DMS 273 (cell line): ENCODE results near the gene SH3RF1.

ENCODE experiments used
- DNase-seq: peaks from one replicate; lab custom pipeline; 2025; ENCODE audit not compliant: unreplicated experiment; lab: John Stamatoyannopoulos, UW

SH3RF1 gene

DNA sequence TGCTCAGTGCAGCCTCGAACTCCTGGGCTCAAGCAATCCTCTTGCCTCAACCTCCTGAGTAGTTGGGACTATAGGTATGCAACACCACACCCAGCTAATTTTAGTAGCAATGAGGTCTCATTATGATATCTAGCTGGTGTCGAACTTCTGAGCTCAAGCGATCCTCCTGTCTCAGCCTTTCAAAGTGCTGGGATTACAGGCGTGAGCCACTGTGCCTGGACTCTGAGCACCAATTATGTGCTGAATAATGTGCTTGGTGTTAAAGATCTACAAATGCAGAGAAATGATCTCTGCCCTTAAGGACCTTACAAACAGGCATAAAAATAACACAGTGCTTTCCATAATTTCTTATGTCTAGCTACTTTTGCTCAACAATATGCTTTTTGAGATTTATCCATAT lies 131.7 kb downstream of the SH3RF1 start:
- DNase-seq, result no peak

DNA sequence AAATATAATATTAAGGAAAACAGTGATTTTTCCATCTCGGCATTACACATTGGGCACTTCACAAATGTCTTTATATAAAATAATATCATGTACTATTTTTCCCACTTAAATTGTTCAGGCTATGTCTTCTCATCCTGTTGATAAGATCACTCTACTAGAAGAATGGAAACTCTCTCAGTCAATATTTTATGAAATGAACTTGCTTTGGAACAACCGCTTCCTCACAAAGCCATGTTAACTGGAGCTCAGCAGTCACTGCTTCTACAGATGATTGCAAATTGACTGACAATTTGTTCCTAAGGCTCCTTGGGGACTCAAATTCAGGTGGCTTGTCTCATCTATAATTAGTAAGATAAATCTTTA lies 133.2 kb downstream of the SH3RF1 start:
- DNase-seq, result no peak

DNA sequence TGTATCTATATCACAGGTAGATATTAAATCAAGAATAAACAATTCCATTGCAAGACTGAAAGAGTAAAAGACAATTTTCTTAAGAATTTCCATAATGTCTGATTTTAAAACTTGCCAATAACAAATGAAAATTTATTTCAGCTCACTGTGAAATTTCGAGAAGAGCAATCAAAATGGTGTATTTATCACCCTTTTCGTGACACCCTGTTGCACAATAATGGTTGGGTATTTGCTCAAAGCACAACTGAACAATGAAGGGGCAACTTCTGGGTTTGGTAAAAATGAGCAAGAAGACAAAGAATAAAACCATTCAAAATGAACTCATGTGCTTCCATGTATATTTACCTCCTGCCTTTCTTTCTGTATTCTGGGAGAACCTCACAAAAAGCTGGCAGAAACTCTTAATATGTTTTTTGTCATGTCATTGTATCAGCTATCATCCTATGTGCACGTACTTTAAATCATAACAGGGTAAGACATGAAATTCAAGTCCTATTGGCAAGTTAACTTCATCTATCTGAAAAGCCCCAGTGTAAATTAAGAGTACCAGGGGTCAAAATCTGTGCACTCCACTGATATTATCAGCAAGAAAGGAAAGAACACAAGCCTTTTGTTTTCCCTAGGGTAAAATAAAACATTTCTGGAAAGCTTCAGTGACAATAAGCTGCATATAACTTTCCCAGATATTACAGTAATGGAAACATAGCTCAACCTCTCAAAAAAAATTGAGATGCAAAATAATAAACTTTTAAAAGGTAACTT lies 133.8 kb downstream of the SH3RF1 start:
- DNase-seq, result no peak

DNA sequence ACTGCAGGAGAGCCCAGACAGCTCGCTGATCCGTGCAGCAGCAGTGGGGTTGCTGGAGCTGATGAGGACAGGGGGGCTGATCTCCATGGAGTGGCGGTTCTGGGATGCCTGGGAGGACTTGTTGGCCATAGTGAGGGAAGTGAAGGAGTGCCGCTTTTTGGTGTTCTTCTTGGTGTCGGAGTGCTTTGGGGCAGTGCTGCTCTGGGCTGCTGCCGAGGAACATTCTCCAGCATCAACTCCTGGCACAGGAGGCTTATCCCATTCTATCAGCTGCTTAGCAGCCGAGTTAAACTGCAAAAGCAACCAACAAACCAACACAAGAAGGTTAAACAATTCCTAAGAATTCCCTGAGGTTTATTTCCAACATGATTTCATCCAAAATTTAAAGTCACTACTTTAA lies 134.4 kb downstream of the SH3RF1 start:
- no peak for DNase-seq

DNA sequence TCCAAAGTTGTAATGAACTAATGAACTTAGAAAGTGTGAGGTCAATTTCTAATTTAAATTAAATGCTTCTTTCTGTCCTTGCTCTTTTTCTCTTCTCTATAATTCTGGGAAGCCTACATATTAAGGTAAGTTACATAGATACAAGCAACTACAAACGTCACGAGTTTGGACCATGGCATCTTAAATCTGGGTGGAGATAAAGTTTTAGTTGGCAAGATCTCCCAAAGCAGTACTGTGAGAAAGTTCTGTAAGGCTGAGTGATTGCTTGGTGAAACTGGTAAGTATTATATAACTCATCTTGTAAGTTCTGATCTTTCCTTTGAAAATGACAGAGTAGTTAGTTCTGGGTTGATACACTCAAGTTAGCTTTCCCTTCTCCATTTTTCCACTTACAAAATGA lies 135.0 kb downstream of the SH3RF1 start:
- DNase-seq, result no peak

DNA sequence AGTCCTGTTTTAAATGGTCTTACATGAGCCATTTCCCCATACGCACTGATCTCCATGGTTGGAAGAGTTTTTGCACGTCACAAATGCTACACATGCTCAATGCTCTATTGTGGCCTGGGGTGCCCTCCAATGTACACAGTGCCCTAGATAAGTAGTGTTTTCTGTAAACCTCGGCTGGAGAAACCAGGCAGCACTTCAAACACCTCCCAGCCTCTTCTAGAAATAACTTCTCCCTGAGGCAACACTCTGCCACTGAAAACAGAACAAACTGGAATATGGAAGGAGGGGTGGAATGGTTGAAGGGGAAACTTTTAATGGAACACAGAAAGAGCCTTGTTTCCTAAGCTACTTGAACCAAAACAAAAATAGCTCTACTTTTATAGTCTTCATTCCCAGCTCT lies 136.8 kb downstream of the SH3RF1 start:
- DNase-seq, result no peak

DNA sequence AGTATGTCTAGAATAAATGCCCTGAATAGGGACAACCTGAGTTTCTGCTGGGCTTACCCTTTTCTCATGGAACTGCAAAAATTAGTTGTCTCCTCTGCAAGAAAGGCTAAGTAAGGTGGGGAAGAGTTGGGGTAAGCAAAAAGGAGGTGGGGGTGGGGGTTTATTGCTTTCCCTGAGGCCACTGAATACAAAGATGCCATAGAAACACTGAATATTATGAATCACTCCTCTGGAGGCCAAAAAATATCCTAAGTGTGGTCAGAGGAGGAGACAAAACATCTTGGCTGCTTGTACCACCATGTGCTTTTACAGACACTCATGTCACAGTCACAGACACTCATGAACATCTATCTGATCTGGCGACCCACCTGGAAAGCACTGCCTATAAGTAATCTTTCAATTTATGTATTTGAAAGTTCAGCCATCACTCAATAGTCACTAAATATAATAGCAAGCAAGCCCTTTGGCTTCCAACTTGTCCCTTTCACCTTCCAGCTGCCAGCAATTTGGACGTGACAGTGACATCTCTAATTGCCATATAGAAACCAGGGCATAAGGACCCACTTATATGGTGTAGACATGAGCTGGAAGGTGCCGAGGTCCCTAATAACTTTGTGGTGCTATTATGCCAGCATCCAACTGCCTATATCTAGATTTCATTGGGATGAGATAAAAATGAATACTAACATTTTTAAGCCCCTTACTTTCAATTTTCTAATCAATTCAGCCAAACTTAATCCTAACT lies 138.0 kb downstream of the SH3RF1 start:
- no peak for DNase-seq

DNA sequence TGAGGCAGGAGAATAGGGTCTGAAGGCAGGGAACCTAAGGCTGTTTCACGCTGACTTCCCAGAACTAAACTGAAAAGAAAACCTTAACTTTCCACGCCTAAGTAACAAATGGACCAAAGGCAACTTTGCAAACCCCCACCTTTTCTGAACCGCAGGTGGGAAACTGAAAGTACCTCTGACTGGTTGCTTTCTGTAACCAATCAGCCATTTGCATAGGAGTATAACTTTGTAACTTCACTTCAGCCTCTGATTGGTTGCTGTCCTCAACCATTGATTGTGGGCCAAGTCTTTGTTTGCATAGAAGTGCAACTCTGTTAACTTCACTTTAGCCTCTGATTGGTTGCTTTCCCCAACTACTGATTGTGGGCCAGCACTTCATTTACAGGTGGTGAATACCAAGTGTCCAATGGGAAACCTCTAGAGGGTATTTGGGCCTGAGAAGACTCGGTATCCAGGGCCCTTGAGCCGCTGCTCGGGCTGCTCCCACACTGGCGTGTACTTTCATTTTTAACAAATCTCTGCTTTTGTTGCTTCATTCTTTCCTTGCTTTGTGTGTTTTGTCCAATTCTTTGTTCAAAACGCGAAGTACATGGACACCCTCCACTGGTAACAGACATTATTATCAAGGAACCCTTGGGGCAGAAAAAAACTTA lies 139.1 kb downstream of the SH3RF1 start:
- DNase-seq, result no peak

DNA sequence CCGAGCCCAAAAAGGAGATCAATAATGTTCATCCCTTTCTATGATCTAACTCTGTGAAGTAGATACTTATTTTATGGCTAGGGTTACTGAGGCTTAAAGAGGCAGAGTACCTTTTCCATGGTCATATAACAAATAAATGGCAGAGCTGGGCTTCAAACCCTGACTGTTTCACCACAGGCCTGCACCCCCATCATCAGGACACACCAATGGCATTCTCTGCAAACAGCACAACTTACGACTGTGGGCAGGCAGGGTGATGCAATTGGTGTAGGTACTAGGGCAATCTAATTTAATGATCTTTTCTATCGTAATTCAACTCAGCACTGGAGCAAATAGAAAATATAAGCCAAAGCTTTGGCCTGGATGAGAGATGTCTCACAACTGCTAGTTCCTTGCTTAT lies 141.9 kb downstream of the SH3RF1 start:
- no peak for DNase-seq

DNA sequence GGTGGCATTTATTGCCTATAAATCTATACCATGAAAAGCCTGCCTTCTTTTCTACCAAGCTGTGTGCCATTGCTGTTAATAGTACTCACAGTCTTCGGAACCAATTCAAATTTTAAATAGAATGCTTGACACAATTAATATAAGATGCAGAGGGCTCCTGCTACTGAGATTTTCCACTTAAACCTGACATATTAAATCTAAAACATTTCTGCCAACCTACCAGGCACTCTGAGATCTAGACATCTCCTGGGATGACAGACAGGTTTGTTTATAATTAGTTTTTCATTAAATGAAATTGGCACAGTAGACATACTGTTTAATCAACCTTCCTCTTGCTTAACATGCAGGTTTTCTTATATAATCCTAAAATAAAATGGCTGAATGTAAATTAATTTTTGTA lies 143.4 kb downstream of the SH3RF1 start:
- DNase-seq, result no peak

DNA sequence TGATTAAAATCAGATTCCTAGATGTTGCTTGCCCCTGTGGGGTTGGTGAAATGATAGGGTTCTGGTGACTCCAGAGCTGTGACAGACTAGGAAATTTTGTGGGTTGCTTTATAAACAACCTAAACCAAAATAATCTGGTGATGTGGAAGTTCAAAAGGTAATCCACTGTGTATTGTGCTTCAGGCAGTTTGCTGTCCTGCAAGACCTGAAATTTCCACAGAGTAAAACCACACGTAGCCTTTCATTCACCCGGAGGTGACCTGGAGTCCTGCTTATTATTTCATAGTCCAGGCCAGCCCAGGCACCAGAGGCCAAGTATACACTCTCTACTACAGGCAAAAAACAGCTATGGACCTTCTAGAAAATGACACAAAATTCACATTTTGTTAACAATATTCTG lies 146.1 kb downstream of the SH3RF1 start:
- no peak for DNase-seq

DNA sequence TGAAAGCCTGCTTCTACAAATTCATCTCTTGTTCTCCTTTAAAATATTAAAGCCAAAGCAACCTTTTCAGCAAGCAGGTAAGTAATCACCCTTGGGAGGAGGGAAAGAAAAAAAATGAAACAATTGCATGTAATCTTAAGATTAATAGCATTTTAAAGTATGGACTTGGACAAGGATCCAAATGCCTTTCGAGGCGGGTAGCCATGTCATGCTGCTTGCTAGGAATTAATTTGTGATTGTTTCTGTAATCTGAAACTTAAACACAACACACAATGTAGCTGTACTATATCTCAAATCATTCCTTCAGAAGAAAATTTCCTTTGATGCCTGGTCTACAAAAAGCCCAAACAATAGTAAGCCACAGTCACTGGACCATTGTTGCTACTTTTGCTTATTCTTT lies 148.3 kb downstream of the SH3RF1 start:
- DNase-seq, result no peak

DNA sequence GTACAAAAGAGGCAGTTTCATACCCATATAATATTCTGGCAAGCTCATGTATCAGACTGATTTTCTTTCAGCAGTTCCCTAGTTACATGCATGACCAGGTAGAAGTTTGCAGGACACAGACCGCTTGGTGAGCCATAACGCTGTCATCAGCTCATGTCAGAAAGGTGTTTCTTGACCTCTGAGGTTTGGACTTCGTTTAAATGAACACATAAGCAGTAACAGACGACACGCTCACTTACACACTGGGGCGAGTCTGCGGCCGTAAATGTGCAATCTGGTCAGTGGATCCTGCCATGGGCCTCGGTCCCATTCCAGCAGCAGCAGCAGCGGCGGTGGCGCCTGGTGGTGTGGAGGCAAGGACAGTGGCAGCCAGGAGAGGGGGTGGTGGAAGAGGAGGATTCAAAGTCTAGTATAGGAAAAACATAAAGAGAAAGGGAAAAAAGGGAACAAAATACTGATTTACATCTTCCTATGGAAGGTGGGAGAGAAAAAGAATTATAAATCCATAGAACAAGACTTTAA lies 148.8 kb downstream of the SH3RF1 start:
- no peak for DNase-seq

DNA sequence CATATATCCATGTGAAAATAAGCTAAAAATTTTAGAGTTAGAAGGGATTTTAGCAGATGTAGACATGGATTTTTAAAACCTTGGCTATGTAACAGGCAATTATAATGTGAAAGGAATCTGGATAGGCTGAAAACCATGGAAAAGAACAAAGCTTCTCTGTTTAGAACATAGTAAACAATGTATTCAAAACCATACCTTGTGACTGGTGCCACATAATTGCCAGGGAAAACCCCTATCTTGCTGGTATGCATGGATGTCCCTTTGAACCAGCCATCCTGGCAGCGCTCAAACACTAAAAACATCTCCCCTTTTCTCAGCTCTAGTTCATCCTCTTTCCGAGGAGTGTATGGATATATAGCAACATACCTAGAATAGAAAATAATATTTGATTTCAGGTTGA lies 150.1 kb downstream of the SH3RF1 start:
- no peak for DNase-seq

DNA sequence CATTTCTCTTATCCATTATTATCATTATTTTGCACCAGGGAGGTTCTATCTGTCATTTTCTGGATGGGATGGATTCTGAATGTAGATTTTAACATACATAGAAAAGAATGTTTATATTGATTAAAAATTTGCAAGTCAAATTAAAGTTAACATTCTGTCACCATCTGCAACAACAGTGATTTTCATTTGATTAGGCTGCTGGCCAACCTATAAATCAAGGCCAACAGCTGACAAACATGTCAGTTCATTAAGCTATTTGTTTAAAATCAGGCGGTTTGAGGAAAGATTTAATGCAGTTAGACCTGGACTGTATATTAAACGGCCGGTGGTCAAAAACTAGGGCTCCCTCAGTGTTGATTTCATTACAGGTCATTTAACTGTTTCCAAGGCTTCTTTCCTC lies 151.2 kb downstream of the SH3RF1 start:
- peak; percentile 64 for DNase-seq

DNA sequence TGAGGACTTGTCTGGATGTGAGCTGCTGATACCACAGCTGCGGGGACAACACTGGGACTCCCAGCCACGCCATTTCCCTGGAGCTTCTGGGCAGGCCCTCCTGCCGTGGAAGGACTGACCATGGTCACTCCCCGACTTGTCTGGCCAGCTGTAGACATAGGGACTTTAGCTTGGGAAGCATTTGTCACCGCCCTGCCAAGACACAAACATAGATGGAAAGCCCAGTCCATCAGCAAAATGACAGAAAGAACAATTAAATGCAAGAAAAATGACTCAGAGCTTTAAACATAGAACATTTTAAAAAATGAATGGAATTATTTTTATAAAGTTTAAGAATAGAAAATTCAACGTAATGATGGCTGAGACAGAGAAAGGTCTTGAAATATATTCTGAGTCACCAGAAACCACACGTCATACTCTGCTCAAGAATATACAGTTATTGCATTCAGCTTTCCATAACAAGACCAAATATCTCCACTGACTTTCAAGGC lies 153.1 kb downstream of the SH3RF1 start:
- DNase-seq, result no peak

DNA sequence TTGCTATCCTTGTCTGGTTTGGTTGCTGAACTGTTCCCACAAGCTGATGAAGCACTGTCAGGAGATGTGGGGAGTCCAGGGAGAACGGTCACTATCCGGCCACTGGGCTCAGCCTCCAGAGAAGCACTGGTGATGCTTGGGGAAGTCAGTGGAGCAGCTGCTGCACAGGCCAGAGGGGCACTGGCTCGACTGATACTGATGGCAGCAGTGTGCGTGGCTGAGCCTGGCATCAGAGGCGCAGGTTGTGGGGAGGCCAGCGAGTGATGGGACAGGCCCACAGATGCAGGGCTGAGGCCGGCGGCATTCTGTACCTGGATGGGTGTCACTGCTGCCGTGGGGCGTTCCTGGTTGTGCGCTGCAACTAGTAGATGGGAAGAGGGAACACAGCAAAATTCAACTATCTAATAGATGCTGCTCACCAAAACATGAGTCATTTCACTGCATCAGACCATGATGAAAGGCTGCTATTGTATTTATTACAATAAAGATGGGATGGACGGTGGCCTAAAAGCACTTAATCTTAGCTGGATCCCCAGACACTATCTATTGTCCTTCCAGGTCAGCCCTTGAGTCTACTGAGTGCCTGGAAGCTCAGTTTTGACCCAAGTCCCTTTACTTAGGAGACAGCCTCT lies 154.4 kb downstream of the SH3RF1 start:
- no peak for DNase-seq

DNA sequence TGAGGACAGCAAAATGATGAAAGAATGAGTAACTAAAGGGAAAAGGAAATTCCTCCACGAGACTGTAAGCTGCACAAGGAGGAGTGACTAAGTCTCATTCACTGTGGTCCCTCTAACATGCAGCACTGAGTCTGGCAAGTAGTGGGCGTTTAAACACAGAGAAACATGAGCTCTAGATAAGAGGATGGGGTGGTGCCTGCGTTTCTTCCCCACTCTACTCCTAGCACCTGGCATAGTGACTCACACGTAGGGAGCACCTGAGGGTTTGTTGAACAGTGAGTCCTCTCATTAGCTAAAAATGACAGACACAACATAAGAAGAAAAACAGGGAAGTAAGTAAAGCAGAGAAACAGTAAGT lies 154.9 kb downstream of the SH3RF1 start:
- DNase-seq, result no peak

DNA sequence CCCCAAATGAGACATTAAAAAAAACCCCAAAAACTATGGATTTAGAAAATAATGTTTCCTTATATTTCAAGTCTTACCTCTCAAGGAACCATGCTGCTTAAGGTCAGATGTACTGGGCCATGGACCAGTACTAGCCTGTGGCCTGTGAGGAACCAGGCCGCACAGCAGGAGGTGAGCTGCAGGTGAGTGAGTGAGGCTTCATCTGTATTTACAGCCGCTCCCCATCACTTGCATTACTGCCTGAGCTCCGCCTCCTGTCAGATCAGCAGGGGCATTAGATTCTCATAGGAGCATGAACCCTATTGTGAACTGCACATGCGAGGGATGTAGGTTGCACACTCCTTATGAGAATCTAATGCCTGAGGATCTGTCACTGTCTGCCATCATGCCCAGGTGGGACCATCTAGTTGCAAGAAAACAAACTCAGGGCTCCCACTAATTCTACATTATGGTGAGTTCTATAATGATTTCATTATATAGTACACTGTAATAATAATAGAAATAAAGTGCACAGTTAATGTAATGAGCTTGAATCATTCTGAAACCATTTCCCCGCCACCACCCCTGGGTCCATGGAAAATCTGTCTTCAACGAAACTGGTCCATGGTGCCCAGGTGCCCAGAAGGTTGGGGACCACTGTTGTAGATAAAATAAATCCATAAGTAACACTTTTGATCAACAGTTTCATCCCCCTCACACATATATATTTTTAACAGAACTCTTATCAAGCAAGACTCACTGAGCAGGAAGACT lies 155.4 kb downstream of the SH3RF1 start:
- no peak for DNase-seq

DNA sequence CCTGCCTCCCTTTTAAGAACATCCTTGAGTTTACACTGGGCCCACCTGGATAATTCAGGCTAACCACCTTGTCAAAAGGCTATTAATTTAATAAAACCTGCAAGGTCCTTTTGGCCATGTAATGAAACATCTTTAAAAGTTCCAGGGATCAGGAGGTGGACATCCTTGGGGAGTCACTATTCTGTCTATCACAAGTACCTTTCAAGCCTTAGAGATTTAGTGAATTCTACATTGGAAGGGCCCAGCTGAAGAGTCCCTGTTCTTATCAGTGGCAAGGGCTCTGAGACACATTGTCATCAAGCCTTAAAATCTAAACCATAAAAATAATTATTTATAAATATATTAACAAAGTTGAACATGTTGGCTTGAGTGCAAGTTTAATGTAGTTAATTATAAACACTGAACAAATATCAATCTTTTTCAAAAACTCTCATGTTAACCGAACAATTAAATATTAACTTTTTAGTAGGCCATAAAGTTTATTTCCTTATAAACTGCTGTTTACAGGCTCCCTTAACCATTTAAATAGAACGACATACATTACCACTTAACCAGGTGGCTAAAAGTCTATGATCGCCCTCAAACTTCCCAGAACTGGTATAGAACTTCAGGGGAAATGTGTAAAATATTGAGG lies 156.3 kb downstream of the SH3RF1 start:
- no peak for DNase-seq
